ENCODE results near the gene PTDSS2.

Gene PTDSS2

DNA sequence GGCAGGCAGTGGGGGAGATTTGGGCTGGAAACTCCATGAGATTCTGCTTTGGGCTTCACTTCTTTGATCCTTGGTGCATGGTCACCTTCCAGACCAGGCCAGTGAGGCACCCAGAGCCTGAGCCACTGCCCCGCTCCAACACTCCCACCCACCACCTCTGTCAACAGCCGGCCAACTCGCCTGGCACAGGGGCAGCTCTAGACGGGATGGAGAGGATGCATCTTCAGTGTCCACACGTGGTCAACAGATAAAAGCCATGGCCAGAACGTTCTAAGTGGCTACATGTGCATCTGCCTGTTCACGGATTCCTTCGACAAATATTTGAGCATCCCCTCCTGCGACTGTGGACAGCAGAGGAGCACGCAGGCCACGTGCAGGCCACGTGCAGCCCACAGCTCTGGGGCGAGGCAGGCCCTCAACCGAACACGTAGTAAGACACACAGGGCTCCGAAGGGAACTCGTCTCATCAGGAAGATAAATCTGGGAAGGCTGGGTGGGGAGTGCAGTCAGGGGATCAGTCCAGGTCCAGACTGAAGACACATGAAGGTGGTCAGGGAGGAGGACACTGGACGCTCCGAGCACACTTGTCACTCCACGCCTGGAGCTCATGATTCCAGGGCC is 88.5 kb downstream of the PTDSS2 start:
- Histone ChIP-seq H3K4me1 (ENCODE audit: control insufficient read depth, insufficient read depth, low read length, poor library complexity, severe bottlenecking) (peaks cover 31% of the 10 kb centered on the region), H3K27ac (ENCODE audit: insufficient read depth, low read length, poor library complexity, severe bottlenecking) (peak overlapping the region; percentile 84), H3K27me3 (replicated peaks; ENCODE audit: control insufficient read depth, insufficient read depth, low read length, poor library complexity, severe bottlenecking) (no peaks in the 10 kb centered on the region), H3K9me3 (ENCODE audit: control insufficient read depth, low read length) (no peaks in the 10 kb centered on the region), H3K4me3 (ENCODE audit: insufficient read depth, low read depth, low read length, poor library complexity, severe bottlenecking) (no peak overlapping the region), H3K36me3 (ENCODE audit: control insufficient read depth, insufficient read depth, low read length) (no peaks in the 10 kb centered on the region)
- no peak for DNase-seq

- Histone ChIP-seq H3K9me3 (ENCODE audit: control insufficient read depth, low read length) (no peaks in the 10 kb centered on the region), H3K4me1 (ENCODE audit: control insufficient read depth, insufficient read depth, low read length, poor library complexity, severe bottlenecking) (peaks cover 21% of the 10 kb centered on the region), H3K27ac (ENCODE audit: insufficient read depth, low read length, poor library complexity, severe bottlenecking) (no peak overlapping the region), H3K27me3 (replicated peaks; ENCODE audit: control insufficient read depth, insufficient read depth, low read length, poor library complexity, severe bottlenecking) (no peaks in the 10 kb centered on the region), H3K36me3 (ENCODE audit: control insufficient read depth, insufficient read depth, low read length) (no peaks in the 10 kb centered on the region), H3K4me3 (ENCODE audit: insufficient read depth, low read depth, low read length, poor library complexity, severe bottlenecking) (no peak overlapping the region)
- DNase-seq = no peak
Observed at GRCh38 chr11:539971-540481, 89.9 kb downstream of the PTDSS2 start.
